Central memory CD4-positive, alpha-beta T cell (primary cell): ENCODE measurements around the gene TMEM115.
A peak's percentile ranks its signal among the peaks of the same experiment; 100 is the strongest.

ENCODE experiments used
- DNase-seq: peaks from one replicate; pipeline ENCODE4 v3.0.0; 2022

Gene TMEM115

DNA sequence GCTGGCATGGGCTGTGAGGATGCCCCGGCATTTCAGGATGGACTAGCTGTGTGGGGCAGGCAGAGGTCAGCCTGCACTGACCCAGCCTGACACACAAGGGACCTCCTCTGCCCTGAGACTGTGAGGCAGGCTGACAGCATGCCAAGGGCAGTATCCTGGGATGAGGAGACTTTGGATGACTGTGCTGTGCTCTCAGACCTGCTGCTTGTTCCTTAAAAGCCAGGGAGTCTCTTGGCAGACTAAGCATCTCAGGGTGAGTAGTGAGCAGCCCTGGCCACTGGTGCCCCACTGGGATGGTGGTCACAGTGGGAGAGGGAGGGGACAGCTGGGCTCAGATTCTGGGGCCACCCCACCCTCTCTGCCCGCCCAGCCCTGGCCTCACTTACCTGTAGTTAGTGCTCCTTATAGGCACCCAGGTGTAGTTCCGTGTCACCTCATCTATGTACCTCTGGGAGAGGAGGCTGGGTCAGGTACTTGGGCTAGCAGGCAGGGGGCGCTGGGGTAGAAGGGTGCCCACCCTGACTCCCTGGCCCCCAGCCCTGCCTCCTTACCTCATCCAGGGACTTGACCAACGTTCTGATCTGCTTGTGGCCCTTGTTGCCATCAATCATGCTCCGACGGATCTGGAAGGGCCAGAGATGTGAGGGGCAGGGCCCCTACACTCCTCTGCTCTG lies 16.1 kb upstream of the TMEM115 start:
- no peak for DNase-seq

DNA sequence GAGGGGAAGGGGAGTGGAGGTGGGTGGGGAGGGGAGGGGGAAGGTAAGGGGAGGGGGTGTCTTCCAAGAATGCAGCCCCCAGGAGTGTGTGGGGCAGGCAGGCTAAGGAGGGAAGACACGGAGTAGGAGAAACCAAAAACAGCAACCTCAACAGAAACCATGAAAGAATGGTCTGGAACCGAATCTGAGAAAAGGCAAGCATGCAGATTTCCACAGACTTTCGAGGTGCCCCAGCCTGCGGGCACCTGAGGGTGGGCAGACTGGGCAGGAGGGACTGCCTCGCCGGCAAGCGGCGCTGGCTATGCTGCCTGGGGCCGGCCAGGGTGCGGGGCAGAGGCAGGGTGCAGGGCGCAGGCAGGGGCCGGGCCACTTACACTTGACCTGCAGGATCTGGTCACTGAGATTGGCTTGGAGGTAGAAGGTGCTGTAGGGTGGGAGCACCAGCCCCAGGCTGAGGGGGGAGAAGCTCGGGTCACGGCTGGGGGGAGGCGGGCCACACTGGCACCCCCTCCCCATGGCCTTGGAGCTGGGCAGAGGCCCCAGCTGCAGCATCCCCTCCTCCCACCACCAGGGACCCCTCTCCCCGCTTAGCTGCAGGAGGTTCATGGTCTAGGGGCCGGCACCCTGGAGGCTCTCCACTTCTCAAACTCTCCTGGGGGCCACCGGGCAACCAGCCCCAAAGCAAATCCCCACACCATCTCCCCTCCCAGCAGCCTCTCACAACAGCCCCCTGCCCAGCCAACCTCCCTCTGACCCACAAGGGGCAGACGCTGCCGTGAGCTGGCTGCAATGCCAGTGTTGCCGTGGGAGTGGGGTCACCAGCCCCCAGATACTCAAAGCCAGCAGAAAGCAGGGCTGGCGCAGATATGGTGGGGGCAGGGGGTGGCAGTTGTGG lies 15.3 kb upstream of the TMEM115 start:
- DNase-seq: no peak

GRCh38 chr3:50373146-50374051 lies 14.1 kb upstream of the TMEM115 start:
- no peak for DNase-seq

DNA sequence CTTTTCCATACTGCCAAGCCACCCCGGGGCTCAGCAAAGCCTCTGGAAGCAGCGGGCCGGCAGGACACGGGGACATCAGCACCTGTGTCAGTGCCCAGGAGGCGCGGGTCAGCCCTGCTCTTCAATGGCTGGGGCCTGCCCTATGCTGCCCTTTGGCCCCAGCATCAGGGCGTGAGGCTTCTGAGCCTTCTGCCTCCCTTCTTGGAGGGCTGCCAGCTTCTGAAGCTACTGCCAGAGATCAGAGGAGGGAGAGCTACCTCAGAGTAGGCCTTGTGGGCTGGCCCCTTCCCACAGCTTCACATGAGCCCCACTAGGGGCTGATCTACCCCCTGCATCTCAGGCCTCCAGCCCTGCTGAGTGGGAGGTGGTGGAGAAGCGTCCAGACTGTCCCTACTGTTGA lies 13.0 kb upstream of the TMEM115 start:
- DNase-seq: no peak

- no peak for DNase-seq
These were observed 11.9 kb upstream of the TMEM115 start for GRCh38 chr3:50371133-50371685.

- no peak for DNase-seq
These were observed 11.3 kb upstream of the TMEM115 start for GRCh38 chr3:50370594-50370993.

DNA sequence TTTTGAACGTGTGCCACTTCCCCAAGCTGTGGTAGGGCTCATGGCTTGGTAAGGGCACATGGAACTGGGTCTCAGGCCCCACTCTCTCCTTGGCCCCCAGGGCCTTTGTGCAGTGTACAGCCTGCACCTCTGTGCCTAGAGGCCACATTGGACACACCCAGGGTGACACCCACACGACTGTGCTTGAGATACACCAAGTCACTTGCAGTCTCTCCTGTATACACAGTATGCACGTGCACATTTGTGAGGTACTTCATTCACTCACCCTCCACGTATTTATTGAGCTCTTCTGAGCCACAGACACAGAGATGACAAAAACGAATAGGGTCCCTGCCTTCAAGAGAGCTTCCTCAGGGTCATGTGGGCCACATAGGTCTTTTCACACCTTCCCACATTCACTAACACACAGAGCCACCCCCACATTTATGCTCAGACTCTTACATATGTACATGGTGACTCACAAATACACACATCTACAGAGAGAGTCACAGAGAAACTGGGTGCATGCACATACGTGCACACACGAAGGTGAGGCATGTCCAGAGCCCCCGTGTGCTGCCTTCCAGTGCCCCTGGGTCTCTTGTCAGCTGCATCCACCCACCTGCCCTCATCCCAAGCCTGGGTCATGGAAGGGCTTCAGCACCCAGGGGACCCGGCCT lies 9.8 kb upstream of the TMEM115 start:
- DNase-seq: no peak

- no peak for DNase-seq
These were observed 6.5 kb upstream of the TMEM115 start for GRCh38 chr3:50365842-50366220.

DNA sequence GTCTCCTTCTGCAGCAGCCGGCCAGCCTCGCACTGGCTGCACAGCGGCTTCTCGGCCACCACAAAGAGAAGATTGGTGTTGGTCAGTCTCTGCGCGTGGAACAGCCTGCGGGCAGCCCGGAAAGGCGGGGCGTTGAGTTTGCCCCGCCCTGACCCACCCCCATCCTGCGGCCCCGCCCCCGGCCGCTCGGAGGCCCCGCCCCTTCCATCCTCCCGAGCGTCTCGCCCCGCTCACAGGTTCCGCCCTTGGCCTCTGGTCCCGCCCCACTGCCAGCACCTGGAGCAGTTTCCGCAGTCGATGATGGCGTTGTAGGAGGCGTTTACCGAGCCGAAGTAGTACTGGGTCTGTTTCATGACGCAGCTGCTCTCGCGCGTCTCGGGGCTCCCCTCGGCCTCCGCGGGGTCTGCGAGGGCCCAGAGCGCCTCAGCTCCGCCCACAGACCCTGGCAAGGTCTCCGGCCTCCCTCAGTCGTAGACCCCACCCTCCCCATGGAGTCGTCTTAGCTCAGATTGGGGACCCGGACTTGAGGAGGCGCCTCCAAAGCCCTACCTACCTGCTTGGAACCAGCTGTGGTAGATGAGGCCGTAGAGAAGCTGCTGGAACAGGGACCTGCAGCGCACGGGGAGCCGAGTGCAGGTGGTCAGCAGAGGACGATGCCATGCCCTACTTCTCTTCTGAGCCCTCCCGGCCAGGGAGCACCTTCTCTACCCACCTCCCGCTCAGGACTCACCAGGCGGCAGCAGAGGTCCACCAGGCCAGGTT lies 5.9 kb upstream of the TMEM115 start:
- DNase-seq: peak; percentile 93

GRCh38 chr3:50364573-50365079 lies 5.3 kb upstream of the TMEM115 start:
- no peak for DNase-seq

- no peak for DNase-seq
These were observed 414 bp upstream of the TMEM115 start for GRCh38 chr3:50359760-50360110.

DNA sequence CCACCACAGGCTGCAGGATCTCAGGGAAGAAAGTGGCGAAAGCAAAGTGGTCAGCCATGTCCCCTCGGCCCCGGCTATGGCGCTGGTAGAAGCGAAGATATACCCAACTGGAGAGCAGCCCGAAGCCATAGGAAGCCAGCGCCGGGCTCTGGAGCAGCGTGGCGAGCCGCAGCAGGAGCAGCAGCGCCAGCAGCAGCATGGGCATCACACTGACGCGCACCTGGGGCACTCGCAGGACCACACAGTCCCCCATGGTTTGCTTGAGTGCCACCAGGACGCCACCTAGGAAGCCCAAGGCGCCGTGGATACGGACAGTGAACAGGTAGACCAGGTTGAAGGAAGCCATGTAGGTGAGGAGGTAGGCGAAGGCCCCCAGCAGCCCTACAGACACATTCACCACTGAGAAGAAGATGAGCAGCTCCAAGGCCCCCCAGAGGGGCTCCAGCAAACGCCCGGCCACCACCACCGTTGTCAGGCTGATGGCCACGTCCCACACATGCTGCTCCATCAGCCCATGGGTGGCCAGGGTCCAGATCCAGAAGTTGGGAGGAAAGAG lies 888 bp downstream of the TMEM115 start:
- DNase-seq: no peak

DNA sequence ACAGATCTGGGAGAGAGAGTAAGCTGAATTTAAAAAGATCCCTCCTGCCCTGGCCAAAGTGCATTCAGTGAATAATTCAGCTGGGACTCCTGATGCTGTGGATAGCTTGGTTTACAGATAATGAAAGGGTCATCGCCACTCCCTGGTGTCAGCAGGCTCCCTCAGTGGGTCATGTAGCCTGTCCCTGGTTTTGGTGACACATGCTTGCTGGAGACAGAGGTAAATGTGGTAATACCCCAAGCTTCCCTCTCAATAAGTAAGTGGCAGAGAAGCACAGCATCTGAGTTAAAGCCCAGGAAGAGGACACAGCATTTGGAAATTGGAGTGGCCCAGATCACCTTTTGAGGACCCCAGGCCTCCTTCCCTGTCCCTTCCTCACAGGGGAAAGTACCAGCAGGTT lies 1.8 kb downstream of the TMEM115 start:
- DNase-seq: no peak

- no peak for DNase-seq
These were observed 2.8 kb downstream of the TMEM115 start for GRCh38 chr3:50356553-50356952.

DNA sequence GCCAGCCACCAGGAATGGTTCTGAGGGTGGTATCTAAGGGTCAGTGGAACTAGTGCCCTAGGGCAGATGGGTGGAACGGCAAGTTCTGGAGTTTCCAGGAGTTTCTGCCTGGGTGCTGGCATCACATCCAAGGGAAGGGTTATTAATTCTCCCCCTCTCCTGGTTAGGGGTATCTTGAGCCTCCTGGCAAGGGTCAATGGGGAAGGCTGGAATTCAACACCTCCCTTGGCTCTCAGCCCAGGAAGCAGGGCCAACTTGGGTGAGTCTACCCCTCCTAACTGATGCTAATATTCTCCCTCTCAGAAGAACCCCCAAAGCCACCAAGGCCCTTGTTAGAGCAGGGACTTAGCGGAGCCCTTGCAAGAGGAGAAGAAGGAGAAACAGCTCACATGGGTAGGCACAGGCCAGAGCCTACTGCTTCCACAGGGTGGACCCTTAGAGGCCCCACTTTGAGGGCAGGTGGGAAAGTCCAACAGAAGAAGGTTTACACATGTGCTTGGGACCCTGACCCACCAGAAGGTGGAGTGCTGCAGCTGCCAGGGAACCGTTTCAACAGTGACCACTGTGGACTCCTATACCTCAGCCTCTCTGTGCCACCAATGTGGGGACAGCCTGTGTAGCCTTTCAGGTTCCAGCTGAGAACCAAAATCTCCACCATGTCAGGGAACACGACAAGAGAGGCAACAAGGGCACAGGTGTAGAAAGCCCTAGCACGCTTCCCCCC lies 3.3 kb downstream of the TMEM115 start:
- DNase-seq: no peak

DNA sequence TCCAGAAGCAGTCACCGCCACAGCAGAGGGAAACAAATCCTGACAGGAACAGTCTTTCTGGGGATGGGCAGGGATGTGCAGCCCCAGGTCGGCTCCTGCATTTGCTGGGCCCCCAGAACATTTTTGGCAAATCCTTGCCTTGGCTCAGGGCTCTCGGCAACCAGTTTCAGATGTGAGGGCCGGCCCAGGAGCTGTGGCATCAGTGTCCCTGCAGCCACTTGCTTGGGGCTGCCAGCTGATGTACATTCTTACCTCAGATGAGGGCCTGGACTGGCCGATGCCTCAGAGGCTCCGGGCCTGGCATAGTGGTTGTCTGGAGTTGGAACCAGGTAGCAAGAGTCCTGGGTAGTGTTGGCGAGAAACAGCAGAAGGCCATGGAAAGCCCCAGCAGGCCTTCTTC lies 4.5 kb downstream of the TMEM115 start:
- DNase-seq: no peak

GRCh38 chr3:50354186-50354764 lies 5.0 kb downstream of the TMEM115 start:
- no peak for DNase-seq

GRCh38 chr3:50353245-50354004 lies 5.9 kb downstream of the TMEM115 start:
- no peak for DNase-seq

DNA sequence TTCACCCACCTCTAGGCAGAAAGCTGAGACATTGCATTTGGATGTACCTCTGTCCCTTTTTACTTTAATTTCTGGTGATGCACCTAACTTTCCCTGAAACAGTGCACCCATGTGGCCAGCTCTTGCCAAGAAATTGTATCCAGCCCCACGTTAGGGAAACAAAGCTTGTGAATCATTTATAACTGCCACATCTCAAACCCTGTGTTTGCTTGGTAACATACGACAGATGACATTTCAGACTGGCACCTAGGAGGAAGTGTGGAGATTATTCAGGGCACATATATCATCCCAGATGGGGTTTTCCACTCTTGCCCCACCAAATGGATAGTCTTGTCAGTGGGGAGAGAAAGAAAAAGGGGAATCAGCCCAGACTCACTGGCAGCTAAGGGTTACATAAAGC lies 6.5 kb downstream of the TMEM115 start:
- no peak for DNase-seq
